Medulla oblongata (tissue), 1 donor: ENCODE results near the gene FBXW5.

Source experiments
- DNase-seq: peaks from one replicate; pipeline ENCODE4 v3.0.0-alpha.2; 2015; ENCODE audit errors: extremely low spot score

Gene FBXW5

GRCh38 chr9:136910197-136910900 is 34.2 kb downstream of the FBXW5 start:
- DNase-seq, result no peak

DNA sequence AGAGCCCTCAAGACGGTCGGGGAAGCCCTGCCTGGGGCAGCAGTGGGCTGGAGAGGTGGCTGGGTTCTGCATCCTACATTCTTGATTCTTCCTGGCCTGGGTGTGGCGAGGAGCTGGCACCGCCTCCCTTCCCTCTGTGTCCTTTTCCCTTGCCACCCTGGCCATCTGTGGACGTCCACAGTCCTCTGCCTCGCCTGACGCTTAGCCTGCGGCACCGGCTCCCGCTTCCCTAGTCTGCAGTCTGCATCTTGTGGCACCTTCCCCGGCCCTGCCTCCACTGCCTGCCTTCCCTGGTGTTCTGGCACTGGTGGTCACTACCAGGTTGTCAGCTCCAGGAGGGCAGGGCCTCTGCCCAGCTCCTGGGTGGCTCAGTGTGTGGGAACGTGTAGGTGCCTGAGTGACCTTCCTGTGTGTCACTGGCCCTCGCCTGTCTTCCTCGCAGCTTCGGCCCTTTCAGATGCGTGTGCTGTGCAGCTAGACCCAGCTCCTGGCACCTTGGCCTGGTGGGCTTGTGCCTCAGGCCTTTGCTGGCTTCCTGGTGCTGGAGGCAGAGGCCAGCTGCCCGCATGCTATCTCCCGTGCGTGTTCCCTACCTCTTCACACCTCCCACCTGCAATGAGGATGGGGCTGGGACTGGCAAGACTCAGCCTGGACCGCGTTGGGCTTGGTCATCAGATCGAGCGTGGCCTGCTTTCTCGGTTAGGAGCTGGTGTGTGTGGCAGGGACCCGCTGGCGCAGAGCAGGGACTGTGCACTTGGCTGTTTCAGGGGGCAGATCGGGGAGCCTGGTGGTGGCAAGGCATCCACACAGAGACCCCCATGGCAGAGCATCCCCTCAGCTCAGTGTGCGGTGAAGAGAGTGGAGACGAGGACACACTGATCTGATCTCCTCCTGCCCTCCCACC is 37.3 kb downstream of the FBXW5 start:
- no peak for DNase-seq

GRCh38 chr9:136906266-136906665 is 38.3 kb downstream of the FBXW5 start:
- DNase-seq, result no peak

DNA sequence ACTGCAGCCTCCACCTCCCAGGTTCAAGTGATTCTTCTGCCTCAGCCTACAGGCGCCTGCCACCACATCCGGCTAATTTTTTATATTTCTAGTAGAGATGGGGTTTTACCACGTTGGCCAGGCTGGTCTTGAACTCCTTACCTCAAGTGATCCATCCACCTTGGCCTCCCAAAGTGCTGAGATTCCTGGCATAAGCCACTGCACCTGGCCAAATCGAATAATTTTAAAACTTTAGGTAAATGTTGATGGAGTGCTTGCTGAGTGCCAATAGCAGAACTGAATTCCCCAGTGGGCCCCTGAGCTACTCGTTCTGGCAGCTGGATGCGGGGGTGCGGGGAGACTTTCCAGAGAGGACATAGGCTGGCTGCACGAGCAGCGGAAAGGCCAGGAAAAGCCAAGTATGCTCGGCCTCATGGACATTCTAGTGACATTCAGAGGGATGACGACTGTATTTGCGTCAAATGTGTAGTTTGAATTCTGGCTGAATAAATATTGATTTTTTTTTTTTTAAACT is 41.4 kb downstream of the FBXW5 start:
- DNase-seq, result no peak

DNA sequence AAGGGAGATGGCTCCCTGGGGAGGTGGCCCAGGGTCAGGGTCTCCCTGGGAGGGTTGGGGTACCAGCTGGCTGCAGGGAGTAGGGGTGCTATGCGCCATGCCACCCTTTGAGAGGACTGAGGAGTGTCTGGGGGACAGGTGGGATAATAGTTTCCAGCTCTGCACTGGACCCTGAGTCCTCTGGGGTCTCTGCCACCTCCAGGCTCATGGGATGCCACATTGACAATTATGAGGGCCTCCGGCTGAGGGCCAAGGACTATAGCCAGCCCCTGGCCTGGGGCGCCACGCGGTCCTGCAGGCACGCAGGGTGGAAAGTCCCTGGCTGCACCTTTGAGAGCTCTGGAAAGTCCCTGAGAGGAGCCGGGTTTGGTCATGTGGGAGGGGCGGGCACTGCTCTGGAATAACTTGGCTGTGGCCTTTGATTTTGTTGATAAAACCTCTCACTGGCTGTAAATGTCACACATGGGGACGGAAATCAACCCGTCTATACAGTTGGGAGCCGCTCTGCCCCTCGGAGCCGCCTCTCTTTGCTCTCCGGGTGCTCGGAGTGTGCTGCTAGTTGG is 42.2 kb downstream of the FBXW5 start:
- peak; percentile 21 for DNase-seq

GRCh38 chr9:136901516-136902258 is 42.9 kb downstream of the FBXW5 start:
- DNase-seq, result no peak

DNA sequence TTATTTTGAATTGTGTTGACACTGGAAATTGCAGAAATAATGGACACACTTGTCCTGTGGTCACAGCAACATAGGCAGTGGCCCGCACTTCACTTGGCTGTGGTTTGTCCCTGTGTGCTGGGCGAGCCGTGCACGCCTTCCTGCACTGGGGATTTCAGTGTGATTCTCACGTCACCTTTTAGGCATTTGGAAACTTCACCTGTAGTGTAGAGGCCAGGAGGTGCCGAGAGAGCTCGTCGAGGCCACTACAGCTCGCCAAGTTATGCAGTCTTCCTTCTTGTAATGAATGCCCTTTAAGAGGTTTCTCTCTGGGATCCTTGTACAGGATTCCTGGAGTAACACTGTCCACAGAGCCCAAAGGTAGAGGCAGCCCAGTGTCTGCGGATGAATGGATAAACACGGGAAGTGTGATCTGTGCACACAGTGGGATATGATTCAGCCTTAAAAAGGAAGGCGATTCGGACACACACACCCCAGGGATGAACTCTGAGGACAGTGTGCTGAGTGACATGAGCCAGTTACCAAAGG is 43.5 kb downstream of the FBXW5 start:
- no peak for DNase-seq

- DNase-seq, result no peak
Measured at GRCh38 chr9:136900556-136900955, 44.0 kb downstream of the FBXW5 start.

GRCh38 chr9:136899196-136899595 is 45.3 kb downstream of the FBXW5 start:
- no peak for DNase-seq

DNA sequence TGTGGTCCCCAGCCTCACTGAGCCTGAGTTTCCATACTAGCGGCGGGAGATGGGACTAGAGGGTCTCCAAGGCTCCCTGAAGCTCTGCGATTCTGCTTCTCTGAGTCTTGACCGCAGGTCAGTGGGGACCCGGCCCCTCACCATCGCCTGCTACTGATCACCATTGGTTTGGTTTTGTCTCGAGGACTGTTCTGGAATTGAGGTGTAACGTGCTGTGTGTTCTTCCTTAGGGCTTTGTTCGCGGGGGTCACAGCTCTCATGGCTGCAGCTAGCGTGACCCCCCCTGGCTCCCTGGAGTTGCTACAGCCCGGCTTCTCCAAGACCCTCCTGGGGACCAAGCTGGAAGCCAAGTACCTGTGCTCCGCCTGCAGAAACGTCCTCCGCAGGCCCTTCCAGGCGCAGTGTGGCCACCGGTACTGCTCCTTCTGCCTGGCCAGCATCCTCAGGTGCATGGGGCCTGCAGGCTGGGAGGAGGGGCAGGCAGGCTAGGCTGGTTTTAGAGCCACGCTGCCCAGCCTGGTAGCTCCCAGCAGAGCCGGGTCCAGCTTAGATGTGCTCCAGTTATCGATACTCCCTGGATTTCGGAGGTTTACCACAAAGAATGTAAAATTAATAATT is 45.9 kb downstream of the FBXW5 start:
- no peak for DNase-seq

- DNase-seq, result no peak
Measured at GRCh38 chr9:136896027-136896426, 48.5 kb downstream of the FBXW5 start.

- DNase-seq, result no peak
Measured at GRCh38 chr9:136890661-136891060, 53.9 kb downstream of the FBXW5 start.
